GM18502 (cell line): ENCODE measurements around the gene COX11.

Experiments
- ATAC-seq: cut with Tn5 transposase; IDR thresholded peaks from one replicate; pipeline ENCODE4 v1.9.1; 2021; ENCODE audit warnings: mild to moderate bottlenecking; ENCODE audit not compliant: unreplicated experiment, poor library complexity

COX11 gene, protein sequence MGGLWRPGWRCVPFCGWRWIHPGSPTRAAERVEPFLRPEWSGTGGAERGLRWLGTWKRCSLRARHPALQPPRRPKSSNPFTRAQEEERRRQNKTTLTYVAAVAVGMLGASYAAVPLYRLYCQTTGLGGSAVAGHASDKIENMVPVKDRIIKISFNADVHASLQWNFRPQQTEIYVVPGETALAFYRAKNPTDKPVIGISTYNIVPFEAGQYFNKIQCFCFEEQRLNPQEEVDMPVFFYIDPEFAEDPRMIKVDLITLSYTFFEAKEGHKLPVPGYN

DNA sequence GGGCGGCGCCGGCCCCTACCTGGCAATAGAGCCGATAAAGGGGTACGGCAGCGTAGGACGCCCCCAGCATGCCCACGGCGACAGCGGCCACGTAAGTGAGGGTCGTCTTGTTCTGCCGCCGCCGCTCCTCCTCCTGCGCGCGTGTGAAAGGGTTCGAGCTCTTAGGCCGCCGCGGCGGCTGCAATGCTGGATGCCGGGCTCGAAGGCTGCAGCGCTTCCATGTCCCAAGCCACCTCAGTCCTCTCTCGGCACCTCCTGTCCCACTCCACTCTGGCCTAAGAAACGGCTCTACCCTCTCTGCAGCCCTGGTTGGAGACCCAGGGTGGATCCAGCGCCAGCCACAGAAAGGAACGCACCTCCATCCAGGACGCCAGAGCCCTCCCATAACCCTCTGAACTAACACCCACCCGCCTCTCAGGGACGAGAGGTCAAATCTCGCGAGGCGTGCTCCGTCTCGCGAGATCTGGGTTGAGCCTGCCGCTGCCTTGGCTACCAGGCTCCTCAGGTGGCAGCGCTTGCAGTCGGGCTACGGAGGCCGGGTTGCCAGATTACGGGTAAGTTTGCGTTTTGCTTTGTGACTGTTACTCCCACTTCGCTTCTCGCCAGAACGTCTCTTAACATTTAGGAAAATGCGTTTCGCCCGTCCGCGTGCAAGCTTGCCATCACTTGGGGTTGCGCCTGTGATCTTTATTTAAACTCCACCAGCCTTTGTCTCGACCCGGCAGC is at the start of gene COX11, which contains the start of gene STXBP4:
Gene COX11 (minus strand): TSS at position 393 of the 726 bp plus-strand sequence. CDS start 8 bp downstream, at position 385.
Gene STXBP4 (plus strand): TSS at position 504 of the 726 bp plus-strand sequence. CDS start 17,455 bp downstream, outside the sequence.
- ATAC-seq = peak; percentile 96

DNA sequence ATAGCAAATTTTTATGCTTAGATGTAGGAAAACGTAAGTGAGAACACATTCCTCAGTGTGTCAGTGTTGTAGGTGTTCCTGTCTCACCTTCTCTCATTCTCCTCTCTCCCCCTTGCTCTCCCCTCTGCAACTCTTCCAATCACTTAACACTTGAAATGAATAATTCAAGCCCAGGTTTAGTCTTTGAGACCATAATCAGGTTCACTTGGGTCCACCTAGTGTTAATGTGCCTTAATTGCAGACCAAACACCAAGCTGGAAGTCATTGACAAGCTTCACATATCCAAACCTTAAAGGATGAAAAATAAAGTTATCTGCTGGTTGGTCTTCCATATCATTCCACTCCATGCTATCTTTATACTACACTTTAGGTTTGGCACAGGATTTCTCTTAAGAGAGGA is 37.1 kb upstream of the COX11 start:
- ATAC-seq = peak; percentile 72

DNA sequence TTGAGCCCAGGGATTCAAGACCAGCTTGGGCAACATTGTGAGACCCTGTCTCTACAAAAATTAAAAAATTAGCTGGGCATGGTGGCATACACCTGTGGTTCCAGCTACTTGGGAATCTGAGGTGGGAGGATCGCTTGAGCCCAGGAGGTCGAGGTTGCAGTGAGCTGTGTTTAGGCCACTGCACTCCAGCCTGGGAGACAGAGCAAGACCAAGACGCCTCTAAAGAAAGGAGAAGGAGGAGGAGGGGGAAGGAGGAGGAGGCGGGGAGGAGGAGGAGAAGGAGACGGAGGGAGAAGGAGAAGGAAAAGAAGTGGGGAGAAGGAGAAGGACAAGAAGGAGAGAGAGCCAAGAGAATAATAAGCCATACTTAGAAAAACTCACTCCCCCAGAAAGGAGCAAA is 36.0 kb upstream of the COX11 start:
- ATAC-seq = no peak

DNA sequence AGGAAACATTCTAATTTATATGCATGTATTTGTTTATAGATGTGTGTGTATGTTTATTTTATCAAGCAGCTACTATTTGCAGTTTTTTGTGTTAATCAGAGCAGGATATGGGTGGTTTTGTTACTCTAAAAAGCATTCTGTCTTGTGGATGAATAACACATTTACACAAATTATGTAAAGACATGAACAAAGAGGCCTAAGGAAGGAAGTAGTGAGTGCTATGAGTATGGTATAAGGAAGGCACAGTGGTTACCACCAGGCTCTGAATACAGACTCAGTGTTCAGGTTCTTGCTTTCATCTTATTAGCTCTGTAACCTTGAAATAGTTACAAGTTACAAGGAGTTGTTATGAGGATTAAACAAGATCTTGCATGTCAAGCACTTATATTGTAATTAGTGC is 34.0 kb upstream of the COX11 start:
- ATAC-seq = no peak

DNA sequence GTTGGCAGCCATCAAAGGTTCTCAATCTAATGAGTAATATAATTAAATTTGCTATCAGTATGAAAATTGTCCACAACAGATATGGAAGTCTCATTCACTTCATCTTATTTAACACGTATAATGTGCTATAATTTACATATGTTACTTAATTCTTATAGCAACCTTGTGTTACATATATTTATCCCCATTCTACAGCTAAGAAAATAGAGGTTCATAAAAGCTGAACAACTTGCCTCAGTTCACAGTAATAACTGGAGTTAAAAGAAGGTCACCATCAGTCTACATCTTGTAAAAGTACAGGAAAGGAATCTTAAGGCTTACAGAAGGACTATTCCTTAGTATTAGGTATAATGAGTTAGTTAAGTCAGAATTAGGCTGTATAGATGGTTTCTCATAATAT is 28.0 kb upstream of the COX11 start:
- ATAC-seq = no peak

DNA sequence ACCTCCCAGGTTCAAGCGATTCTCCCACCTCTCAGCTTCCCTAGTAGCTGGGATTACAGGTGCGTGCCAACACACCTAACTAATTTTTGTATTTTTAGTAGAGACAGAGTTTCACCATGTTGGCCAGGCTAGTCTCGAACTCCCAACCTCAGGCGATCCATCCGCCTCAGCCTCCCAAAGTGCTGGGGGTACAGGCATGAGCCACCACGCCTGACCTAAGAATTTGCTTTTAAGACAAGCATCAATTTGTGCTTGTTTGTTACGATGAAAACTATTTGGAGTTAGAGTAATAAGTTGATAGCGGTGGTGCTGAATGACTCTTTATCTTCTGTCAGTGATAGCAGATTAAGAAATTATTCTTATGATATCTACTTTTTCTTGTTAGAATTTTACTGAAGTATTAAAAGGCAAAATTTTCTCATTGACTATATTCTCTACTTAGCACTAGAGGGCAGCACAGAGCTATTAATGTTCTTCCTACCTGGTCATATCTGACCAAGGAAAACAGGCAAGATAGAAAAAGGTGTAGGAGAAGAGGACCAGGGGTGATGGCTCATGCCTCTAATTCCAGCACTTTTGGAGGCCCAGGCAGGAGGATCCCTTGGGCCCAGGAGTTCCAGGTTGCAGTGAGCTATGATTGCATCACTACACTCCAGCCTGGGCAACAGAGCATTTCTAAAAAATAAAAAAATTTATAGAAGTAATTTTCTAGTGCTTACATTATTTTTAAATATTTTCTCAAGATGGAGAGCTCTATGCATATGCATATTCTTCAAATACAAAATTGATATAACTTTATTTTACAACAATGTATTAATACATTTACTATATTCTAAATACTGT is 24.6 kb upstream of the COX11 start:
- peak; percentile 71 for ATAC-seq

DNA sequence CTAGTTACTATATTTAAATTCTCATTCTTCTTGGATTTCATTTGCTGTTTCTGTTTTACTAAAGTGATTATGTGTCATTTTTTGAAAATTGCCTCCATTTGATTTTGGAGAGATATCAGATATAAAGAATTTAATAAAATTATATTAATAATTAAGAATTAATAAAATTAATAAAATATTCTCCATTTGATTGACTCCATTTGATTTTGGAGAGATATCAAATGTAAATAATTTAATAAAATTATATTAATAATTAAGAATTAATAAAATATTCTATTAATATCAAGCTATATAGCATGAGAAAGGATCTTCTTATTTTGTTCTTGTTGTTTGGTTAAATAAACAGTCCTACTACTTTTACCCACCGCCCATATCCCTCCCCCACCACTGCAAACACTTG is 23.1 kb upstream of the COX11 start:
- ATAC-seq = no peak

DNA sequence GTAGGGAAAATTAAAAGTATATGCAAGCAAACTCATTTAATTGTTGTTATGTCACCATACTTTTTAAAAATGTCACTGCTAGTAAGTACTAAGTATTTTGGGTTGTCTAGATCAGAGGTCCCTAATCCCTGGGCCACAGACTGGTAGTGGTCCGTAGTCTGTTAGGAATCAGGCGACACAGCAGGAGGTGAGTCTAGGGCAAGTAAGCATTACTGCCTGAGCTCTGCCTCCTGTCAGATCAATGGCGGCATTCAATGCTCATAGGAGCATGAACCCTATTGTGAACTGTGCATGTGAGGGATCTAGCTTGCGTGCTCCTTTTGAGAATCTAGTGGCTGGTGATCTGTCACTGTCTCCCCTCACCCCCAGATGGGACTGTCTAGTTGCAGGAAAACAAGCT is 21.7 kb upstream of the COX11 start:
- no peak for ATAC-seq

DNA sequence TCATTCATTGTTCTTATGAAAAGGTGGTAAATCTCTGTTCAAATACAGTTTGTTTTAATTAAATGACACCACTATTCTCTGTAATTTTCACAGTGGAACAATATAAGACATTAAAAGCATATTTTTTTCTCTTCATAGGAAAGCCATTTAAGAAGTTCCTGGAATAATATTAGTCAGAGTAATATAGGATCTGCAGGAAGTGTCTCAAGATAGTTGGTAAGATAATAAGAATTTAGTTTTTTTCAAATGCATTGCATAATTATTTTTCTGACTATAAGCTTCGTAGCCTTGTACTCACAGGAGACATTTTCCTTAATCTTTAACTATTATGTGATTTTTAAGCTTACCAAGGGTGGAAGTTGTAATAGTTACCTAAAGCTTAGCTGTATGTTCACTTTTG is 17.0 kb upstream of the COX11 start:
- ATAC-seq = no peak

DNA sequence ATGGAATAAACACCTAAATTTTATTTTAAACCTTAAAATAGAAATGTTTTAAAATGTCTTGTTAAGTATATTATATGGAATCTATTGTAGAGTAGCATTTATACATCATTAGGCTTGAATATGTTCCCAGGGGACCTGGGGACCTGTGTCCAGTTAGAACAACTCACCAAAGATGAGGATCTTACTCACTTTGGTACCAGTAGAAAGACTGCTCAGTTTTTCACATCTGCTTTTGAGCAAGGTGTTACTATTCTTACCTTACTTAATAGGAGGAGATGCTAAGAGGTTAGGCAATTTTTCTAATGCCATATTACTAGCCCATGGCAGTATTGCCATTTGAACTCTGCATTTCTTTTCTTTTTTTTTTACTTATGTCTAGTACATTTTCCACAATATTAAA is 14.8 kb upstream of the COX11 start:
- ATAC-seq = peak; percentile 67

DNA sequence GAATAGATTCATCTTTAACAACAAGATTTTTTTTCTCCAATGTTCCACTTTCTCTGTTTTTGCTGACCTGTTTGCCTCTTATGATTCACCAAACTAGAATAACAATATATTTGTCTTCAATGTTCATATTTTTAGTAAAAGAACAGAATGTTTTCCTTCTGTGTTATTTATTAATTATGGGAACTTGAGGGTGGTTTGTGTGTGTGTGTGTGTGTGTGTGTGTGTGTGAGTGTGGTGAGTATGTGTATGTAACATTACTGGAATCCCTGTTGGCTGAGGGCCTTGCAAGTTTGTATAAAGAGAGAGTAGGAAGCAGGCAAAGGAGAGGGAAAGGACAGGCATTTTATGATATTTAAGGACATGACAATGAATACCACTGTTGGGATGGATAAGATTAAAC is 13.9 kb upstream of the COX11 start:
- ATAC-seq = no peak

DNA sequence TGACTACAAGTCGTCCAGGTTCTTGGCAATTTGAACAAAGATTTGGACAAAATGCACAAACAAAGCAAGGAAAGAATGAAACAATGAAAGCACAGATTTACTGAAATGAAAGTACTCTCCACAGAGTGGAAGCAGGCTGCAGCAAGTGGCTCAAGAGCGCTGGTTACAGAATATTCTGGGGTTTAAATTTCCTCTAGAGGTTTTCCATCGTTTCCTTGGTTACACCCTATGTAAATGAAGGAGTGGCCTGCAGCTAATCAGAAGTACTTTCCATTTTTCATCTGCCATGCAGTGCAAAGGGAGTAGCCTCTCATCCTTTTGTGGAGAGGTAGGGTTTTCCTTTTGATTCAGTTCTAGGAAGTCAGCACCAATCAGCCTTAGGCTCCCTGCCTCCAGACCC is 11.9 kb upstream of the COX11 start:
- ATAC-seq = no peak

DNA sequence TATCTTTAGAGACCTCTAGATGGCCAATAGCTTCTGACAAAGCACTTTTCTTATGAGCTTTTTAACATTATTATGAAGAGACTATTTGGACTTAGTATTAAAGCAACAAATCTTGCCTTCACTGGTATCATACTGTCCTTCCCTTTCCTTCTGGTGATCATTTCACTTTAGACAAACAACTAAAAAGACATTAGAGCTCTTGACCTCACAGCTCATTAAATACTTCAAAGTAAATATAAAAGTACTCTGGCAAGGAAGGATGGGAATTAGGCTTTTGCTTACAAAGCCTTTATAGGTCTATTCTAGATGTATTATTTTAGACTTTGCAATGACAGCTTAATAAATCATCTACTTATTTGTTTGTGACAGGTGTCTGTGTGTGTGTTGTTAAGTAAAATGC is 11.2 kb upstream of the COX11 start:
- ATAC-seq = no peak

DNA sequence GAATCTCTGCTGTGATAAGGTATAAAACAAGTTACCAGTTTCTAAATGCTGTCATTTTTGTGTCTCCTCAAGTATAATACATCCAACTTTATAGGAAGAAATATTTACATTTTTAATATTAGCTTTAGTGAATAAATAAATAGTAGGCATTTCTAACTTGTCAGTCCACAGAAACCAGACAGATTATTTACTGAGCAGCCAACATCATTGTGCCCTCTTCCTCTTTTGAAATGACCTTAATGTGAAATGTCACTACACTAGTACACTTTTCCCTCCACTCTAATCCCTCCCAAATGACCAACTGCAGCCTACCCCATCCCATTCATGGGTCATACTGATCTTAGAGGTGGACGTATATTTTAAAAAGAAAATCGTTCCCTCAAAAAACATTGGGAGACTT is 9.3 kb upstream of the COX11 start:
- ATAC-seq = no peak

DNA sequence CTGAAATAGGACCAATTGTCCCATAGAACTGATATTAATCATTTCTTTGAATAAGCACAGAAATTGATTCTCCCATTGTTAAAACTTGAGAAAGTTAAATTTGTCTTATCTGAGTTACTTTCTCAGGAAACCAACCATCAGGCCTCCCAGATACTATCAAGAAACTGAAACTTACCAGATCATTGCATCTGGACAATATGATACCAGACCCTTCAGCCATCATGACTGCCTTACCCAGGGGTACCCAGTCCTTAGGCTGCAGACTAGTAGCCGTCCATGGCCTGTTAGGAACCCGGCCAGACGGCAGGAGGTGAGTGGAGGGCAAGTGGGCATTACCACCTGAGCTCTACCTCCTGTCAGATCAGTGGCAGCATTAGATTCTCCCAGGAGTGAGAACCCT is 7.9 kb upstream of the COX11 start:
- no peak for ATAC-seq

DNA sequence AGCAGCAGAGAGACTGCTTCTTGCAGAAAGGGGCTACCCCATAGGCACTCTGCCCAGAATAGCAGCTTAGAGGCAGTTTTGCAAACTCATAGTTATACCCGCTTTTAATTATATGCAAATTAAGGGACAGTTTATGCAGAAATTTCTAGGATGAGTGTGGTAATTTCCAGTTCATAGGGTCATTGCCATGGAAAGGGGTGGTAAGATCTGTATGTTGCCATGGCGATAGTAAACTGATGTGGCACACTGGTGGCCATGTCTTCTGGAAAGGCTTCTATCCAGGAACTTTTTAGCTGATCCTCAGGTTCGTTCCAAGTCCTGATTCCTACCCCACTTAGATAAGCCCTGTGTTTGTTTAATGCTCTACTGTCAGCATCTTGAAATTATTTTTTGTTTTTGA is 6.3 kb upstream of the COX11 start:
- ATAC-seq = no peak

DNA sequence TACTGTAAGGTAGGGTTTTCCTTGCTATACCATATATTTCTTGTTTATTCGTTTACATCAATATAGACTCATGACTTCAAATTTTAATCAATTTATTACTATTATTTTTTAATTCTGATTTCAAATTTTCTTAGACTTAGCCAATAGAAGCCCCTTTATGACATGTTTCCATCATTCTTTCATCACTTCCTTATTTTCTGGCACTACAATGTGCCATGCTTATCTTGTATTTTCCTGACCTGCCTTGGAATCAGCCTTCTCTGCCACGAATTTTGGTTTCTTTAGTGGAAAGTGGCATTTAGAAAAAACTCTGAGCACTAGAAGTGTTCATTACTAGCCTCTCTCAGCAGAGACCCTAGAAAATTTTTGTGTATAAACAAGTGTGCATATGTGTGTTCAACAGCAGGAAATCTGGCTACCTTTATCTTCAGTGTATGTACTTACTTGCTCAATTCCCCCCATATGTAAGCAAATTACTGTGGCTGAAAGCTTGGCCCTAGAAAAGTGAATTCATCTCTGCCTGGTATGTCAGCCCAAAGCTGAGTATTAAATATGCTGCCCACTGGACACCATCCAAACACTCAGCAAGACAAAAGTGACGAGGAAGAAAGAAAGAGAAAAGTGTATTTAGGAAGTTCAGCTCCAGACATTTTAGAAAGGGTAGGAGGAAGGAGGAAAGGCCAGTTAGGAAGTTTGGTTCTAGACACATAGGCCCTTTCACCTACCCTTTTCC is 4.1 kb upstream of the COX11 start:
- no peak for ATAC-seq

DNA sequence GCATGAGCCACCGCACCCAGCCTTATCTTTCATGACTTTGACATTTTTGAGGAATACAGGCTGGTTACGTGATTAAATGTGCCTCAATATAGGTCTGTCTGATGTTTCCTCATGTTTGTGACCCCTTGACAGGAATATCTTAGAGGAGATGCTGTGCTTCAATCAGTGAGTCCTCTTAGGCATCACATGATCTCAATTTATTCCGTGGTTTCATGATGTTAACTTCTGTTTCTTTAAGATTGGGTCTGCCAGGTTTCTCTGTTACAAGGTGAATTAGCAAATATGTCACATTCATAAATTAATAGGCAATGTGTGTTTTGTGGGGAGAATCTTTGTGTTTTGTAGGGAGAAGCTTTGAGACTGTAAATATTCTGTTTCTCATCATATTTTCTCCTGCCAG is 3.4 kb upstream of the COX11 start:
- ATAC-seq = no peak

DNA sequence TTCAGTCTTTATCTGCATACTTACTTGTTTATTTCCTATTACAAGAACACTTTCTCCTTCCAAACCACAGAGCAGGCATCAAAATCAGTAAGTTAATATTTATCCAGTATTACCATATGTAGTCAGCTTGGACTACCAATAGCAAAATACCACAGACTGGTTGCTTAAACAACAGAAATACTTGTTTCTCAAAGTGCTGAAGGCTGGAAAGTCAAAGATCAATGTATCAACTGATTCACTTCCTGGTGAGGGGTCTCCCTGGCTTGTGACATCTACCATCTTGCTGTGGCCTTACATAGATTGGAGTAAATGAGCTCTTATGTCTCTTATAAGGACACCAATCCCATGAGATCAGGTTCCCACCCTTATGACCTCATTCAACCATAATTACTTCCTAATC is 2.7 kb upstream of the COX11 start:
- ATAC-seq = no peak
